Stimulated activated CD8-positive, alpha-beta memory T cell treated with anti-CD3 and anti-CD28 coated beads, Interleukin-2, amount 100 ng/mL, for 48 hours (primary cell): Measurements from ENCODE around the gene HTR1D.
"Not testable (repeated sequence)": the region's sequence is repeated elsewhere in the genome, so short reads cannot be mapped to it uniquely, and the experiment has no call there.

Source experiments
- DNase-seq, 2 donors: peaks; one replicate each; pipeline ENCODE4 v3.0.0-alpha.2; 2020; ENCODE audit warnings: low read depth in 2 of 2

The HTR1D gene

GRCh38 chr1:23217421-23218115 lies at the start of gene HTR1D:
HTR1D (minus strand) TSS chr1:23217502; CDS start chr1:23194219, 23,283 bp downstream.
- DNase-seq = no peak

GRCh38 chr1:23263380-23263887 lies 46.1 kb upstream of the HTR1D start:
- DNase-seq = no peak

- not testable (repeated sequence) for DNase-seq
These were observed 40.8 kb upstream of the HTR1D start for GRCh38 chr1:23258082-23258481.

GRCh38 chr1:23257371-23257770 lies 40.1 kb upstream of the HTR1D start:
- not testable (repeated sequence) for DNase-seq

- DNase-seq = no peak
These were observed 37.3 kb upstream of the HTR1D start for GRCh38 chr1:23254584-23254983.

- no peak for DNase-seq
These were observed 34.5 kb upstream of the HTR1D start for GRCh38 chr1:23251812-23252211.

GRCh38 chr1:23249787-23250454 lies 32.6 kb upstream of the HTR1D start:
- no peak for DNase-seq

GRCh38 chr1:23247276-23247675 lies 30.0 kb upstream of the HTR1D start:
- DNase-seq = no peak

- no peak for DNase-seq
These were observed 29.0 kb upstream of the HTR1D start for GRCh38 chr1:23246274-23246673.

GRCh38 chr1:23244256-23244761 lies 27.0 kb upstream of the HTR1D start:
- DNase-seq = no peak

- DNase-seq = no peak
These were observed 25.1 kb upstream of the HTR1D start for GRCh38 chr1:23242414-23242813.

- DNase-seq = no peak
These were observed 22.5 kb upstream of the HTR1D start for GRCh38 chr1:23239638-23240295.

- DNase-seq = no peak
These were observed 21.3 kb upstream of the HTR1D start for GRCh38 chr1:23238565-23238964.

GRCh38 chr1:23237508-23237907 lies 20.2 kb upstream of the HTR1D start:
- no peak for DNase-seq

GRCh38 chr1:23227806-23228205 lies 10.5 kb upstream of the HTR1D start:
- no peak for DNase-seq

GRCh38 chr1:23224739-23225648 lies 7.7 kb upstream of the HTR1D start:
- no peak for DNase-seq

GRCh38 chr1:23223963-23224362 lies 6.7 kb upstream of the HTR1D start:
- not testable (repeated sequence) for DNase-seq

GRCh38 chr1:23223490-23223951 lies 6.2 kb upstream of the HTR1D start:
- DNase-seq = not testable (repeated sequence)

- DNase-seq = no peak
These were observed 5.4 kb upstream of the HTR1D start for GRCh38 chr1:23222742-23223141.

- no peak for DNase-seq
These were observed 5.0 kb upstream of the HTR1D start for GRCh38 chr1:23222331-23222730.

GRCh38 chr1:23221107-23221506 lies 3.8 kb upstream of the HTR1D start:
- DNase-seq = no peak
